Right lobe of liver (tissue), 6 donors: ENCODE data around the gene VPS50. TPM values are rescaled to one million over a fixed set of nuclear protein-coding genes. Genes with fewer than 3 reads are reported as not detected.

Experiments
- ATAC-seq, 4 donors: fragments of 200-7000 bp; cut with Tn5 transposase; one replicate each; pipeline ENCODE4 v1.9.1; 2020; ENCODE audit warnings: mild to moderate bottlenecking in 4 of 4, moderate library complexity in 4 of 4
- DNase-seq, 3 donors: peaks; one replicate each; pipeline ENCODE4 v3.0.0-alpha.2; 2020
- H3K27ac ChIP-seq, 3 donors: fragments of 200-600 bp; one replicate each; pipeline ENCODE4 v1.8.0; 2022
- H3K27me3 ChIP-seq, 2 donors: fragments of 200-600 bp; one replicate each; pipeline ENCODE4 v1.8.0; 2022
- H3K36me3 ChIP-seq, 4 donors: fragments of 200-600 bp; sonication (generic) in 1 of 4; one replicate each; pipeline versions ENCODE4 v1.5.1 to v1.8.0; 2017 to 2022; ENCODE audit warnings: control low read depth in 1 of 4
- H3K4me1 ChIP-seq, 4 donors: fragments of 200-600 bp; sonication (generic) in 1 of 4; one replicate each; pipeline versions ENCODE4 v1.5.1 to v1.8.0; 2017 to 2022; ENCODE audit warnings: control low read depth in 1 of 4
- H3K4me3 ChIP-seq, 3 donors: fragments of 200-600 bp; one replicate each; pipeline ENCODE4 v1.8.0; 2022
- H3K9me3 ChIP-seq, 4 donors: fragments of 200-600 bp; sonication (generic) in 1 of 4; one replicate each; pipeline versions ENCODE4 v1.5.1 to v1.8.0; 2017 to 2022; ENCODE audit warnings: control low read depth in 1 of 4
- CTCF ChIP-seq, 4 donors: fragments of 200-600 bp in 3 of 4; fragments of 450-650 bp in 1 of 4; IDR thresholded peaks; one replicate each; pipeline versions ENCODE4 v1.5.1 to v1.8.0; 2016 to 2022; ENCODE audit warnings: antibody characterized with exemption in 4 of 4, mild to moderate bottlenecking in 2 of 4
- POLR2A ChIP-seq: fragments of 450-650 bp; IDR thresholded peaks from one replicate; pipeline ENCODE4 v1.6.1; 2017; ENCODE audit warnings: antibody characterized with exemption, mild to moderate bottlenecking
- WGBS: methylation state at CpG from one replicate; pipeline ENCODE4 v1.1.6; 2018; ENCODE audit warnings: low coverage, low lambda C conversion rate; ENCODE audit not compliant: insufficient coverage; ENCODE audit errors: missing lambda C conversion rate; 5-methylcytosine and 5-hydroxymethylcytosine counted together
- intact Hi-C, 2 donors: fragments of 100-400 bp; cut with DNase I; formaldehyde crosslinking; loops; one replicate each; pipeline versions ENCODE4 v1.11.2 to v1.14.1; 2022
- total RNA-seq, 6 experiments: library from RNA; depleted of rRNA in 2 of 6; stranded (reverse); fragments of >200 nt in 2 of 6; fragmentation: NEBNext Ultra II Directional in 3 of 6; extraction: Animal tissue kit (Norgen Biotek cat#: 25700) in 3 of 6; gene quantifications; one replicate each; pipeline versions ENCODE4 v1.1.0 to v1.2.4, GENCODE V29; 2016 to 2023
- donor health status: DM: no; HTN: yes; CAD: no.
- donor health status: DM: no; HTN: no; CAD: no.
- donor health status: DM: no; HTN: no; CAD: no.
- donor health status: DM: no; HTN: yes; CAD: no.
- donor health status: DM: no; HTN: yes; CAD: no.

Gene VPS50
- total RNA-seq, 6 experiments from 2014 or later, result 9.0 to 19.1 (median 11.5) TPM

GRCh38 chr7:93390660-93391059 lies 158.5 kb downstream of the VPS50 start:
- Histone ChIP-seq H3K27me3 (no peaks in the 10 kb centered on the region), H3K27ac (no peak overlapping the region), H3K36me3 (no peaks in the 10 kb centered on the region), H3K4me1 (no peaks in the 10 kb centered on the region), H3K9me3 (no peaks in the 10 kb centered on the region), H3K4me3 (no peak overlapping the region)
- intact Hi-C loops, result no loop called here
- 94% methylated on average over 3 of the region's 3 CpGs for WGBS
- ATAC-seq (no peak), DNase-seq (no peak)
- TF ChIP-seq CTCF (IDR thresholded peaks at IDR 0.05), result no peak
- no peak for TF ChIP-seq POLR2A

GRCh38 chr7:93392984-93393383 lies 160.8 kb downstream of the VPS50 start:
- intact Hi-C loops, result no loop called here
- H3K36me3 ChIP-seq, result no peaks in the 10 kb centered on the region
- H3K4me3 ChIP-seq, result no peak overlapping the region
- H3K27ac ChIP-seq, result no peak overlapping the region
- WGBS, result 87% methylated on average over 1 of the region's 1 CpG
- H3K27me3 ChIP-seq, result no peaks in the 10 kb centered on the region
- no peak for ATAC-seq
- no peak for DNase-seq
- no peaks in the 10 kb centered on the region for H3K9me3 ChIP-seq
- TF ChIP-seq POLR2A (no peak), CTCF (IDR thresholded peaks at IDR 0.05) (no peak)
- H3K4me1 ChIP-seq, result no peaks in the 10 kb centered on the region

- H3K4me3 ChIP-seq, result no peak overlapping the region
- TF ChIP-seq CTCF (IDR thresholded peaks at IDR 0.05) (no peak), POLR2A (no peak)
- intact Hi-C loops, result no loop called here
- H3K4me1 ChIP-seq, result no peaks in the 10 kb centered on the region
- no peaks in the 10 kb centered on the region for H3K27me3 ChIP-seq
- H3K9me3 ChIP-seq, result no peaks in the 10 kb centered on the region
- H3K27ac ChIP-seq, result no peak overlapping the region
- H3K36me3 ChIP-seq, result no peaks in the 10 kb centered on the region
- DNase-seq, result no peak
- ATAC-seq, result no peak
- 58% methylated on average over 3 of the region's 3 CpGs for WGBS
Measured at GRCh38 chr7:93399642-93400041, 167.5 kb downstream of the VPS50 start.

- 44% methylated on average over 5 of the region's 5 CpGs for WGBS
Measured at GRCh38 chr7:93402944-93403343, 170.8 kb downstream of the VPS50 start.

More at GRCh38 chr7:93402944-93403343, 170.8 kb downstream of the VPS50 start:
- H3K4me3 ChIP-seq, result no peak overlapping the region
- no peak for DNase-seq
- TF ChIP-seq POLR2A, result no peak
- no peak for TF ChIP-seq CTCF (IDR thresholded peaks at IDR 0.05)
- H3K9me3 ChIP-seq, result peaks cover 0 to 7% (median 0%) of the 10 kb centered on the region in 4 donors
- no peaks in the 10 kb centered on the region for H3K36me3 ChIP-seq
- no peak for ATAC-seq
- no peaks in the 10 kb centered on the region for H3K4me1 ChIP-seq
- intact Hi-C loops, result no loop called here
- no peak overlapping the region for H3K27ac ChIP-seq
- no peaks in the 10 kb centered on the region for H3K27me3 ChIP-seq
